Mesothelial cell of epicardium (in vitro differentiated cells): ENCODE results near the gene TEX19. TPM values are rescaled to one million over a fixed set of nuclear protein-coding genes. Genes with fewer than 3 reads are reported as not detected.

Experiments used
- DNase-seq, 2 experiments: peaks; one replicate each; pipeline ENCODE4 v3.0.0; 2021; ENCODE audit warnings: low spot score in 2 of 2; ENCODE audit not compliant: unreplicated experiment in 2 of 2
- H3K27ac Mint-ChIP-seq: 2 replicates; pipeline ENCODE4 v1.8.0; 2021; ENCODE audit warnings: mixed read lengths
- H3K27me3 Mint-ChIP-seq: 2 replicates; pipeline ENCODE4 v1.8.0; 2021; ENCODE audit warnings: low read depth, mixed read lengths
- H3K36me3 Mint-ChIP-seq: 2 replicates; pipeline ENCODE4 v1.8.0; 2021; ENCODE audit warnings: mixed read lengths
- H3K4me1 Mint-ChIP-seq: 2 replicates; pipeline ENCODE4 v1.8.0; 2021; ENCODE audit warnings: mixed read lengths
- H3K4me3 Mint-ChIP-seq: 2 replicates; pipeline ENCODE4 v1.8.0; 2021; ENCODE audit warnings: mild to moderate bottlenecking, moderate library complexity, mixed read lengths
- H3K9me3 Mint-ChIP-seq: 2 replicates; pipeline ENCODE4 v1.8.0; 2021; ENCODE audit warnings: mixed read lengths
- total RNA-seq: library from RNA; stranded (reverse); gene quantifications from 3 replicates; pipeline ENCODE4 v1.2.1, GENCODE V29; 2021
- TF ChIP-seq, protein P1 (sequence below): fragments of 200-600 bp; sonication (generic); IDR thresholded peaks from one replicate; pipeline ENCODE4 v1.5.0; 2021; ENCODE audit warnings: antibody characterized with exemption; ENCODE audit not compliant: unreplicated experiment

The TEX19 gene
- total RNA-seq, 1 donor from 2014 or later, result 0.16 TPM

DNA sequence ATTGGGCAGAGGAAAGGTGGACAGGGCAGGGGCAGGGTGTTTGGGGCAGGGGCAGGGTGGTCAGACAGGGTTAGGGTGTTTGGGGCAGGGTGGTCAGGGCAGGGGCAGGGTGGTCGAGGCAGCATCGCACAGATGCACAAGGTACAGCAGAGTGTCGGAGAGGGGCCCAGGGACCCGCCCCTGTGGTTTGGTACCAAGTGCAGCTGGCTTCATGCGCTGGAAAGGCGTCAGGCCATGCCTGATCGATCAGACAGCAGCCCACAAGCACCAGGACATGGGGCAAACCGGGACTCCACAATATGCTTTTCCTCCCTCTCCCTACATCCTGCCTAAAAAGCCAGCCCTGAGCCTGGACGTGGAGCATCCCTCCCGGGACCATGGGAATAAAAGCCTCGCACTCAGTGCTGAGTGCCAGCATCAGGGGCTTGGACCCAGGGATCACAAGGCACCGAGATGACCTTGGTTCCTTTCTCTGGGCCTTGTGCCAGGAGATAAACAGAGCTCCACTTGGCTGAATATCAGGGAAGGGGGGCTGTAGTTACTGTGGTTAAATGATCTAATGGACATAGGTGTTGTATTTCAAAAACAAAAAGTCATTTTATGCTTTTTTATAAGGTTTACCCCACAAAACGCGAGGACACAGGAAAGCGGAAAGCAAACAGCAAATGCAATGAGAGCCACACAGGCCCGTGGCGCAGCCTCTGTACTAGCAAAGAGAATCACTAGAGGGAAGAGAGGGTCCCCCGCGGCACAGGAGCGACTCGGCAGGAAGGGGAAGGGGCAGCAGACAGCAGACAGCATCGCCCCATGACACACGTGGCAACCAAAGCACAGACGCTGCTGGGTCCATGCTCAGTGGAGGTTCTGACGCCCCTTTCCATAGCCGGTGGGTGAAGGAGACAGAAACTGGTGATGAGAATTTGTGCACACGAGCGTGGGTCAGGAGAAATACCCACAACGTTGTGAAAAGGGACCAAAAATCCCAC lies 53.8 kb downstream of the TEX19 start:
- no peaks in the 10 kb centered on the region for H3K9me3 Mint-ChIP-seq
- TF ChIP-seq, protein P1, sequence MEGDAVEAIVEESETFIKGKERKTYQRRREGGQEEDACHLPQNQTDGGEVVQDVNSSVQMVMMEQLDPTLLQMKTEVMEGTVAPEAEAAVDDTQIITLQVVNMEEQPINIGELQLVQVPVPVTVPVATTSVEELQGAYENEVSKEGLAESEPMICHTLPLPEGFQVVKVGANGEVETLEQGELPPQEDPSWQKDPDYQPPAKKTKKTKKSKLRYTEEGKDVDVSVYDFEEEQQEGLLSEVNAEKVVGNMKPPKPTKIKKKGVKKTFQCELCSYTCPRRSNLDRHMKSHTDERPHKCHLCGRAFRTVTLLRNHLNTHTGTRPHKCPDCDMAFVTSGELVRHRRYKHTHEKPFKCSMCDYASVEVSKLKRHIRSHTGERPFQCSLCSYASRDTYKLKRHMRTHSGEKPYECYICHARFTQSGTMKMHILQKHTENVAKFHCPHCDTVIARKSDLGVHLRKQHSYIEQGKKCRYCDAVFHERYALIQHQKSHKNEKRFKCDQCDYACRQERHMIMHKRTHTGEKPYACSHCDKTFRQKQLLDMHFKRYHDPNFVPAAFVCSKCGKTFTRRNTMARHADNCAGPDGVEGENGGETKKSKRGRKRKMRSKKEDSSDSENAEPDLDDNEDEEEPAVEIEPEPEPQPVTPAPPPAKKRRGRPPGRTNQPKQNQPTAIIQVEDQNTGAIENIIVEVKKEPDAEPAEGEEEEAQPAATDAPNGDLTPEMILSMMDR, result no peak

More for the DNA sequence above, 53.8 kb downstream of the TEX19 start:
- Mint-ChIP-seq H3K4me1 (peaks cover 10% of the 10 kb centered on the region), H3K27ac (no peak overlapping the region), H3K27me3 (no peaks in the 10 kb centered on the region), H3K36me3 (peaks cover 13% of the 10 kb centered on the region), H3K4me3 (no peak overlapping the region)
- no peak for DNase-seq

Other genes starting within 250 kb of the TEX19 start
- 90.4 to 92.1 TPM (median 91.5 TPM) in 3 replicates for gene CCDC57, start 146.4 kb upstream of the TEX19 start, total RNA-seq
- 62.0 to 68.8 TPM (median 67.3 TPM) in 3 replicates for gene SLC16A3, start 130.2 kb upstream of the TEX19 start, total RNA-seq
- 202 to 212 TPM (median 204 TPM) in 3 replicates for gene CSNK1D, start 85.5 kb upstream of the TEX19 start, total RNA-seq
- 0.83 to 1.4 TPM (median 1.2 TPM) in 3 replicates for gene CD7, start 41.6 kb upstream of the TEX19 start, total RNA-seq
- 5.8 to 7.0 TPM (median 7.0 TPM) in 3 replicates for gene SECTM1, start 25.5 kb upstream of the TEX19 start, total RNA-seq
- gene UTS2R, start 12.5 kb downstream of the TEX19 start, total RNA-seq, result 6.1 to 7.6 TPM (median 6.5 TPM) in 3 replicates
- gene HEXD, start 59.1 kb downstream of the TEX19 start, total RNA-seq, result 75.3 to 82.8 TPM (median 76.3 TPM) in 3 replicates
- 36.6 to 40.3 TPM (median 39.3 TPM) in 3 replicates for gene OGFOD3, start 59.3 kb downstream of the TEX19 start, total RNA-seq
- 86.7 to 93.0 TPM (median 88.1 TPM) in 3 replicates for gene CYBC1, start 91.5 kb downstream of the TEX19 start, total RNA-seq
- gene NARF, start 99.5 kb downstream of the TEX19 start, total RNA-seq, result 116 to 123 TPM (median 122 TPM) in 3 replicates
- gene FOXK2, start 160.5 kb downstream of the TEX19 start, total RNA-seq, result 88.3 to 92.0 TPM (median 91.7 TPM) in 3 replicates